ENCODE measurements around the gene CAVIN4. TPM values are rescaled to one million over a fixed set of nuclear protein-coding genes. Genes with fewer than 3 reads are reported as not detected.

CAVIN4 gene
- total and polyA plus RNA-seq, 2 donors (not counting 3 experiments of a cell fraction or from before 2014, with no cell fraction given): 0.61 to 3.1 TPM

GRCh38 chr9:100589582-100589981 lies 11.7 kb downstream of the CAVIN4 start:
- Histone ChIP-seq H3K9me1 (replicated peaks; ENCODE audit: control insufficient read depth, extremely low read depth, insufficient read depth, low read length) (no peaks in the 10 kb centered on the region), H2AFZ (ENCODE audit: low read depth, low read length) (no peak overlapping the region), H3K27me3 (ENCODE audit: control insufficient read depth in 2 of 2, insufficient read depth in 2 of 2, low read length in 2 of 2) (no peaks in the 10 kb centered on the region), H4K20me1 (replicated peaks; ENCODE audit: control insufficient read depth, extremely low read depth, insufficient read depth, low read length) (no peaks in the 10 kb centered on the region), H3K9me3 (replicated peaks; ENCODE audit: control insufficient read depth, insufficient read depth, low read length) (no peaks in the 10 kb centered on the region), H3K4me1 (ENCODE audit: control insufficient read depth, extremely low read depth, insufficient read depth, low read length) (peaks cover 31% of the 10 kb centered on the region), H3K9ac (replicated peaks; ENCODE audit: extremely low read depth, insufficient read depth, low read length) (no peak overlapping the region), H3K79me2 (ENCODE audit: control insufficient read depth, insufficient read depth, low read length) (no peaks in the 10 kb centered on the region), H3K4me2 (ENCODE audit: insufficient read depth, low read length) (no peak overlapping the region), H3K36me3 (ENCODE audit: control insufficient read depth in 2 of 2, extremely low read depth in 1 of 2, insufficient read depth in 2 of 2, low read length in 2 of 2) (no peaks in the 10 kb centered on the region), H3K27ac (ENCODE audit: insufficient read depth, low read depth, low read length) (peak overlapping the region; percentile 4), H3K4me3 (replicated peaks in 1 of 3; ENCODE audit: insufficient read depth in 1 of 3, low read depth in 1 of 3, low read length in 3 of 3) (no peak overlapping the region)
- dilution Hi-C loops (cut with MboI; ENCODE audit: extremely low pct_ligation_motif_present, low sequenced_read_pairs) (no loop called here), intact Hi-C loops (cut with micrococcal nuclease) (loop anchor here (5.0 kb wide), 1 partner anchor 502 kb away; no protein-coding TSS in a partner anchor)
- ChIA-PET CTCF (interaction anchor here (0.7 to 1.6 kb wide), 7 partner anchors 12 to 1426 kb away, joined by 3 to 5 read pairs (median 4); no protein-coding TSS in a partner anchor), POLR2A (no interaction called here)
- TF ChIP-seq POLR2AphosphoS5 (IDR thresholded peaks at IDR 0.05; ENCODE audit: insufficient read depth, low read depth, low read length) (no peak), FOS (IDR thresholded peaks at IDR 0.05; ENCODE audit: borderline replicate concordance, insufficient read depth, low read length) (peak; percentile 69), JUN (IDR thresholded peaks at IDR 0.05; ENCODE audit: borderline replicate concordance, insufficient read depth, insufficient read length, low read depth) (peak; percentile 85)
- BruUV-seq (replicated peaks): no TSS peak
- DNase-seq (ENCODE audit: low read depth, low spot score) (peak; percentile 81), FAIRE-seq (peak; percentile 91)

GRCh38 chr9:100590481-100590880 lies 12.6 kb downstream of the CAVIN4 start:
- Histone ChIP-seq H3K36me3 (ENCODE audit: control insufficient read depth in 2 of 2, extremely low read depth in 1 of 2, insufficient read depth in 2 of 2, low read length in 2 of 2) (no peaks in the 10 kb centered on the region), H3K9me3 (replicated peaks; ENCODE audit: control insufficient read depth, insufficient read depth, low read length) (no peaks in the 10 kb centered on the region), H3K4me1 (ENCODE audit: control insufficient read depth, extremely low read depth, insufficient read depth, low read length) (peaks cover 34% of the 10 kb centered on the region), H3K4me2 (ENCODE audit: insufficient read depth, low read length) (no peak overlapping the region), H3K9me1 (replicated peaks; ENCODE audit: control insufficient read depth, extremely low read depth, insufficient read depth, low read length) (no peaks in the 10 kb centered on the region), H3K4me3 (replicated peaks in 1 of 3; ENCODE audit: insufficient read depth in 1 of 3, low read depth in 1 of 3, low read length in 3 of 3) (no peak overlapping the region), H3K27me3 (ENCODE audit: control insufficient read depth in 2 of 2, insufficient read depth in 2 of 2, low read length in 2 of 2) (no peaks in the 10 kb centered on the region), H4K20me1 (replicated peaks; ENCODE audit: control insufficient read depth, extremely low read depth, insufficient read depth, low read length) (no peaks in the 10 kb centered on the region), H3K27ac (ENCODE audit: insufficient read depth, low read depth, low read length) (no peak overlapping the region), H2AFZ (ENCODE audit: low read depth, low read length) (no peak overlapping the region), H3K9ac (replicated peaks; ENCODE audit: extremely low read depth, insufficient read depth, low read length) (no peak overlapping the region), H3K79me2 (ENCODE audit: control insufficient read depth, insufficient read depth, low read length) (no peaks in the 10 kb centered on the region)
- intact Hi-C loops (cut with micrococcal nuclease) (no loop called here), dilution Hi-C loops (cut with MboI; ENCODE audit: extremely low pct_ligation_motif_present, low sequenced_read_pairs) (no loop called here)
- ChIA-PET POLR2A (no interaction called here), CTCF (interaction anchor here (1.0 to 1.6 kb wide), 6 partner anchors 12 to 266 kb away, joined by 3 to 4 read pairs (median 3); partner anchors contain the start of gene TMEFF1)
- BruUV-seq (replicated peaks): no TSS peak
- FAIRE-seq: peak; percentile 53
- DNase-seq (ENCODE audit: low read depth, low spot score): peak; percentile 30
- TF ChIP-seq GATA2 (IDR thresholded peaks at IDR 0.05; ENCODE audit: insufficient read depth, insufficient read length, low read depth, low read length) (peak; percentile 18), FOS (IDR thresholded peaks at IDR 0.05; ENCODE audit: borderline replicate concordance, insufficient read depth, low read length) (peak; percentile 26), JUN (IDR thresholded peaks at IDR 0.05; ENCODE audit: borderline replicate concordance, insufficient read depth, insufficient read length, low read depth) (no peak)
